Spleen (tissue), 11 donors: Measurements from ENCODE around the gene PHTF1. TPM values are rescaled to one million over a fixed set of nuclear protein-coding genes. Genes with fewer than 3 reads are reported as not detected.

ENCODE experiments used
- DNase-seq: peaks from one replicate; pipeline ENCODE4 v3.0.0-alpha.2; 2020
- H3K27ac ChIP-seq, 8 donors: fragments of 200-600 bp; sonication (generic) in 7 of 8; 1 replicate in 4 of 8; 2 replicates in 4 of 8; pipeline versions ENCODE4 v1.5.0 to v1.8.0; 2016 to 2021; ENCODE audit warnings: inconsistent platforms in 4 of 8, mild to moderate bottlenecking in 4 of 8, moderate library complexity in 1 of 8
- H3K27me3 ChIP-seq, 7 donors: fragments of 200-600 bp; sonication (generic) in 6 of 7; replicated peaks in 1 of 7; 1 replicate in 4 of 7; 2 replicates in 3 of 7; pipeline versions ENCODE4 v1.5.0 to v1.8.0; 2016 to 2021; ENCODE audit warnings: inconsistent platforms in 3 of 7, mild to moderate bottlenecking in 1 of 7
- H3K36me3 ChIP-seq, 6 donors: fragments of 200-600 bp; sonication (generic) in 5 of 6; 1 replicate in 4 of 6; 2 replicates in 2 of 6; pipeline versions ENCODE4 v1.5.0 to v1.8.0; 2016 to 2021; ENCODE audit warnings: inconsistent platforms in 2 of 6
- H3K4me1 ChIP-seq, 6 donors: fragments of 200-600 bp; sonication (generic) in 5 of 6; 1 replicate in 3 of 6; 2 replicates in 3 of 6; pipeline versions ENCODE4 v1.5.0 to v1.8.0; 2016 to 2021; ENCODE audit warnings: inconsistent platforms in 3 of 6
- H3K4me3 ChIP-seq, 8 donors: fragments of 200-600 bp; sonication (generic) in 7 of 8; 1 replicate in 4 of 8; 2 replicates in 4 of 8; pipeline versions ENCODE4 v1.5.0 to v1.8.0; 2016 to 2021; ENCODE audit warnings: inconsistent platforms in 4 of 8, mild to moderate bottlenecking in 4 of 8, moderate library complexity in 2 of 8
- H3K9me3 ChIP-seq, 8 donors: fragments of 200-600 bp; sonication (generic) in 7 of 8; 1 replicate in 4 of 8; 2 replicates in 4 of 8; pipeline versions ENCODE4 v1.5.0 to v1.8.0; 2016 to 2021; ENCODE audit warnings: inconsistent platforms in 4 of 8
- CTCF ChIP-seq, 11 experiments: fragments of 200-600 bp in 7 of 11; fragments of 450-650 bp in 4 of 11; sonication (generic) in 4 of 11; IDR thresholded peaks in 8 of 11; conservative IDR thresholded peaks in 3 of 11; 1 replicate in 7 of 11; 2 replicates in 4 of 11; pipeline versions ENCODE4 v1.4.0 to v1.8.0; 2016 to 2021; ENCODE audit warnings: antibody characterized with exemption in 11 of 11, inconsistent platforms in 4 of 11, mild to moderate bottlenecking in 1 of 11
- POLR2A ChIP-seq, 3 donors: fragments of 450-650 bp; IDR thresholded peaks; one replicate each; pipeline ENCODE4 v1.5.1; 2017; ENCODE audit warnings: antibody characterized with exemption in 3 of 3, mild to moderate bottlenecking in 1 of 3
- POLR2AphosphoS5 ChIP-seq, 3 donors: sonication (generic); formaldehyde crosslinking; IDR thresholded peaks; one replicate each; pipeline ENCODE4 v1.5.1; 2017; ENCODE audit warnings: antibody characterized with exemption in 3 of 3
- WGBS, 5 donors: extraction: QIAGEN DNeasy Blood & Tissue Kit in 3 of 5; methylation state at CpG; one replicate each; pipeline versions ENCODE4 v1.1.5 to v1.1.7; 2013 to 2018; 5-methylcytosine and 5-hydroxymethylcytosine counted together
- intact Hi-C: fragments of 100-400 bp; cut with DNase I; formaldehyde crosslinking; loops from one replicate; pipeline ENCODE4 v1.15.0; 2023; ENCODE audit warnings: low total_unique reads
- polyA plus RNA-seq, 3 donors: library from polyadenylated mRNA; stranded (reverse); fragments of 200-250 nt; gene quantifications; one replicate each; pipeline ENCODE4 v1.2.1, GENCODE V29; 2013
- total RNA-seq, 7 donors: library from RNA; depleted of rRNA in 3 of 7; stranded (reverse); fragments of >200 nt in 3 of 7; fragmentation: NEBNext Ultra II Directional in 4 of 7; extraction: Animal tissue kit (Norgen Biotek cat#: 25700) in 4 of 7; gene quantifications; one replicate each; pipeline versions ENCODE4 v1.1.0 to v1.2.1, GENCODE V29; 2016 to 2021
- donor health status: healthy with polysubstance abuse.
- donor health status: DM: no; HTN: no; CAD: no; lungs with moderate emphysema.
- donor health status: DM: no; HTN: no; CAD: no.
- donor health status: Bipolar disorder and iron deficiency.
- donor health status: healthy.
- donor health status: DM: no; HTN: no; CAD: no.
- donor health status: DM: yes; HTN: yes; CAD: no.

Gene PHTF1
- total and polyA plus RNA-seq, 10 donors, result 5.6 to 47.6 (median 20.3) TPM

GRCh38 chr1:113681596-113682337, 77.5 kb downstream of the PHTF1 start:
- Histone ChIP-seq H3K9me3 (no peaks in the 10 kb centered on the region), H3K36me3 (no peaks in the 10 kb centered on the region), H3K27ac (no peak overlapping the region), H3K4me3 (no peak overlapping the region), H3K27me3 (no peaks in the 10 kb centered on the region), H3K4me1 (peaks cover 0 to 9% (median 6%) of the 10 kb centered on the region in 6 donors)
- TF ChIP-seq CTCF (IDR thresholded peaks at IDR 0.05 in 8 of 11, conservative IDR thresholded peaks at IDR 0.05 in 3 of 11) (no peak), POLR2AphosphoS5 (IDR thresholded peaks at IDR 0.05) (no peak), POLR2A (IDR thresholded peaks at IDR 0.05) (no peak)
- intact Hi-C loops, result no loop called here
- no peak for DNase-seq
- WGBS, 5 donors, result 90 to 96% (median 94%) methylated on average over 7 of the region's 7 CpGs

- intact Hi-C loops, result loop anchor here (5.0 kb wide), 1 partner anchor 536 kb away; no protein-coding TSS in a partner anchor
- TF ChIP-seq POLR2A (IDR thresholded peaks at IDR 0.05), result no peak
- TF ChIP-seq CTCF (IDR thresholded peaks at IDR 0.05 in 8 of 11, conservative IDR thresholded peaks at IDR 0.05 in 3 of 11), result peak in 2 of 11 experiments; percentile 6 to 11
- TF ChIP-seq POLR2AphosphoS5 (IDR thresholded peaks at IDR 0.05), result no peak
Measured at GRCh38 chr1:113678159-113678469, 81.2 kb downstream of the PHTF1 start.

GRCh38 chr1:113677250-113678158, 81.8 kb downstream of the PHTF1 start:
- Histone ChIP-seq H3K4me3 (no peak overlapping the region), H3K9me3 (no peaks in the 10 kb centered on the region), H3K27ac (no peak overlapping the region), H3K27me3 (no peaks in the 10 kb centered on the region), H3K4me1 (peaks cover 0 to 9% (median 6%) of the 10 kb centered on the region in 6 donors), H3K36me3 (peaks cover 0 to 8% (median 0%) of the 10 kb centered on the region in 6 donors)
- TF ChIP-seq POLR2A (IDR thresholded peaks at IDR 0.05) (no peak), CTCF (IDR thresholded peaks at IDR 0.05 in 8 of 11, conservative IDR thresholded peaks at IDR 0.05 in 3 of 11) (peak in 9 of 11 experiments; percentile 22 to 67 (median 47)), POLR2AphosphoS5 (IDR thresholded peaks at IDR 0.05) (peak in 1 of 3 donors; percentile 37)
- WGBS, 5 donors, result 54 to 83% (median 72%) methylated on average over 7 of the region's 7 CpGs
- no peak for DNase-seq
- intact Hi-C loops, result loop anchor here (5.0 kb wide), 1 partner anchor 535 kb away; no protein-coding TSS in a partner anchor

More at GRCh38 chr1:113678159-113678469, 81.2 kb downstream of the PHTF1 start:
- Histone ChIP-seq H3K36me3 (peaks cover 0 to 6% (median 0%) of the 10 kb centered on the region in 6 donors), H3K9me3 (no peaks in the 10 kb centered on the region), H3K27me3 (no peaks in the 10 kb centered on the region), H3K4me1 (peaks cover 0 to 9% (median 6%) of the 10 kb centered on the region in 6 donors), H3K27ac (no peak overlapping the region), H3K4me3 (no peak overlapping the region)
- DNase-seq, result no peak
